Activated CD4-positive, alpha-beta T cell treated with anti-CD3 and anti-CD28 coated beads, Interleukin-2, amount 50 U/mL, for 48 hours (primary cell): Measurements from ENCODE around the gene NFKBIB.
A peak's percentile ranks its signal among the peaks of the same experiment; 100 is the strongest.
"Not testable (repeated sequence)": the region's sequence is repeated elsewhere in the genome, so short reads cannot be mapped to it uniquely, and the experiment has no call there.

ENCODE experiments used
- DNase-seq, 2 experiments: peaks; one replicate each; pipeline ENCODE4 v3.0.0-alpha.2; 2020

Gene NFKBIB

DNA sequence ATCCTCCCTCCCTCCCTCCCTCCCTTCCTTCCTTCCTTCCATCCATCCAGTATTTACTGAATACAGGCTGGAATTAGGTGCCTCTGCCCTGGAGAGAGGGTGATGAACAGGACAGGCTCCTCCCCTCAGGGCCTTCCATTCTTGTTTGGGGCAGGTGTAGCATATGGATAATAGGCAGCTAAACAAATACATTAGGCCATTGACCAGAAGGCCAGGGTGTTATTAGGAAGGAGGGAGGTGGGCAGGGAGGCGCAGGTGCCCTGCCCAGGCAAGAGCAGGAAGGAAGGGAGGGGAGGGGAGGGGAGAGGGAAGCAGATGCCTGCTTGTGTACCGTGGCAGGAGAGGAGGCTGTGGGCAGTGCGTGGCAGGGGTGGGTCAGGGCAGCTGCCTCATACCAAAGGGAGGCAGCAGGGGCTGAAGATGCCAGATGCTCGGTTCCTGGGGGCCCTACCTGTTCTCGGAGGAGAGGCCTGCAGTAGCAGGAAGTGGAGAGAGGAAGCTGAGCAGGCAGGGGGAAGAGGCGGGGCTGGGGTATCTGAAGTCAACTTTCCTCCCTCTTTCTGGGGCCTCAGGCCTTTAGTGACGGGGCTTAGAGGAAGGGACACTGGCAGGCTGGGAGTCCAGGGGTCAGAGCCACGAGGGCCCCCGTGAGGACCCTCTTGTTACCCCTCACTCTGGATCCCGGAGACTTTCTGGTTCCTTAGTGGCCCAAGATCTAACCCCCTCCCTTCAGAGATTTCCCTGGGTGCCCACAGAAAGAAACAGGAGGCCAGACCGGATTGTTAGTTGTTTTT, 21.8 kb upstream of the NFKBIB start, which contains the start of gene RINL:
Gene RINL, minus strand, starts transcription at position 495 of the 794 bp plus-strand sequence. CDS start 1,533 bp downstream, outside the sequence.
- DNase-seq, result peak; percentile 71 to 79

DNA sequence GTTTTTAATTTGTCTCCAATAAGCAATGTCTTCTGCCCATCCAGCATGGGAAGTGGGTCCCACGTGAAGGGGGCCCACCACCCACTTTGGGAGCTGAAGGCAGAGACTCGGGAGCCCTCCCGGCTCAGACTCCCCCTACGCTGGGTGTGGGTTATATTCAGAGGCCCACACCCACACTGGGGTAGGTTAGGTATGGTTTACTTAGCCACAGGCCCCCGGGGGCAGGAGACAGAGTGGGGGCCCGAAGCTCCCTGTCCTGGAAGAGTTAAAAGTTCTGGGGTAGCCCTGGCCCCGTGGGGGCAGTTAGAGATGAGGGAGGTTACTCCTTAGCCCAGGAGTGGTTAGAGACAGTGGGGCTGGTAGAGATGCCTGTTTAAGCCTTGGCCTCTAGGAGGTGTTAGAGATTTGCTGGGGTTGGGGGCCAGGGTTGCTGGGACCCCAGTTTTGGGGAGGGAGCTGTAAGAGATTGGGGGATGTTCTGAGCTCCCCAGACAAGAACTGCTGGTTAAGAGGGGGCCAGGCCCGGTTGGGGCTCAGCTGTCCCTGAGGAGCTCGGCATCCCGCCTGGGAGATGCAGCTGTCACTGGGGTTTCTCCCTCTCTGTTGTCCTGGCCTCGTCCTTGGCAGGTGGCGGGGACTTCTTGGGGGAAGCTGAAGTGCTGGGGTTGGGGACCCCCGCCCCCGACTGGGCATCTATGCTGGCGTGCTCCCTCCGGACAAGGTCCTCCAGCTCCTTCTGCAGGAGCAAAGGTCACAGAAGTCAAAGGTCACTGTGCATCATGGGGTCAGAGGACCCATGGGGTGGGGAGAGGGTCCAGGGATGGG, 21.0 kb upstream of the NFKBIB start:
- DNase-seq, result no peak

DNA sequence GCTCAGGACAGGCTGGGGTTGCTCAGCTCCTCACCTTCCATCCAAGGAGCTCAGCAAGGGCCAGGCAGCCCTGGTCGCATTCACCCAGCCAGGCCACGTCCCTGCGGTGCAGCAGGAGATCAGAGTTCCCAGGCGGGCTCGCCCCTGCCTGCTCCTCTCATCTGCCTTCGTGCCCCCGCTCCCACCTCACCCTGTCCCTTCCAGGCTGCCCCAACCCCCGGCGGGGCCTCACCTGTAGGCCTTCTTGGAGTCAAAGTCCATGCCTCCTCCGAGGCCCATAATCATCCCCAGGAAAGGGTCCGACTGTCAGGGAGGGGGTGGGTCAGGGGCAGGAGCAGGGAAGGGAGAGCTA, 20.4 kb upstream of the NFKBIB start:
- DNase-seq, result no peak

DNA sequence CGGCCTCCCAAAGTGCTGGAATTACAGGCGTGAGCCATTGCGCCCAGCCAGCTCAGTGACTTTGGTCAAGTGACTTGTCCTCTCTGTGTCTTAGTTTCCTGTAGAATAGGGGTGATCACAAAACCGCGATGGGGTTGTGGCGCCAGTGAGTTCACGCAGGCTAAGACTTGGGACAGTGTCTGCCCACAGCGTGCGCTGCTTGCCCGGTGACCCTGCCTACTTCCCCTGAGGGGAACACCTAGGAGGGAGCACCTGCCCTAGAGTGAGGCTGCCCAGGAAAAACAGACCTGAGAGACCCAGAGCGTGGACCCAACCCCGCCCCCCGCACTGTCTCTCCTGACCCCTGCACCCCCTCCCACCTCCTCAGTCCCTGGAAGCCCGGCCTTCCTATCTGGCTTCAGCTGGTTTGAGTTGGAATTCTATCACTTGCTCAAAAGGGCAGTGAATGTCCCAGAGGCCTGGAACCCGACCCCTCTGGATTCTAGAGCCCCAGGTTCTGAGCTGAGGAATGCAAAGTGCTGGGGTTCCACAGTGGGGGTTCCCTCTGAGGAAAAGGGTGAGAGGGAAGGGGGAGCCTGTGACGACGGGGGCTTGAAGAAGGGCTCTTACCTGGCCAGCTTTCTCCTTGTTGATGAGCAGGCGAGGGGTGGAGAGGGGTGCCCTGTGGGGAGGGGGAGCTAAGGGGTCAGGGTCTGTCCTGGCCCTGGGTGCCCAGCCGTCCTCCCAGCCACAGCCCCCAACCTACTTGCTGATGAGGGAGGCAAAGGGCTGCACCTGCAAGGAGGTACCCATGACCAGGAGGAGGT, 19.5 kb upstream of the NFKBIB start:
- DNase-seq, result no peak

DNA sequence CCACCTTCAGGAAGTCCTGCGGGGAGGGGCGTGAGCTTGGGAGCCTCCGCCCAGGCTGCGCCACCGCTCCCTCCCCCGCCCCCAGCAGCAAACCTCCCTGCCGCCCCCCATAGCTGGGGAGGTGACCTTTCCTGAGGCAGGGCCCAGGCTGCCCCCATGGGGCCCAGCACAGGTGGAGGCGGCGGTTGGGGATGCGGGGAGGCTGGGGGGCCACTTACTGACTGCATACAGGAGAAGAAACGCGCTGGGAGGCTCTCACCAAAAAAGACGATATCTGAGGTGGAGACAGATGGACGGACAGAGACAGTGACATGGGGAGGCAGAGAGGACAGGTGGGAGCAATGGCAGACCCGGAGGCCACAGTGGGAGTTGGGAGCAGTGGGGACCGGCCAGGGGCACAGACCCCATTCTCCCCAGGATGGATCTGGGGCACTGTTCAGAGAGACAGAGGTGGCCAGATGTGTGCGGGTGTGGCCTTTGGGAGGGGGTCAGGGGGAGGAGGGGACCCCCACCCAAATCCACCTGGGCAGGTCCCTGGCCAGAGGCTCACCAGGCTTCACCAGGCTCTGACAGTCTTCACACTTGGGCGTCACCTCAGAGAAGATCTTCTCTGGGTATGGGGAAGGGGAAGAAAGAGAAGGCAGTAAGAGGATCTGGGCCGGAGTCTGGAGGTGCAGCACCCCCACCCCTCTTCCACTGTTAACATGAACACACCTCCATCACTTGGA, 18.7 kb upstream of the NFKBIB start:
- no peak for DNase-seq

DNA sequence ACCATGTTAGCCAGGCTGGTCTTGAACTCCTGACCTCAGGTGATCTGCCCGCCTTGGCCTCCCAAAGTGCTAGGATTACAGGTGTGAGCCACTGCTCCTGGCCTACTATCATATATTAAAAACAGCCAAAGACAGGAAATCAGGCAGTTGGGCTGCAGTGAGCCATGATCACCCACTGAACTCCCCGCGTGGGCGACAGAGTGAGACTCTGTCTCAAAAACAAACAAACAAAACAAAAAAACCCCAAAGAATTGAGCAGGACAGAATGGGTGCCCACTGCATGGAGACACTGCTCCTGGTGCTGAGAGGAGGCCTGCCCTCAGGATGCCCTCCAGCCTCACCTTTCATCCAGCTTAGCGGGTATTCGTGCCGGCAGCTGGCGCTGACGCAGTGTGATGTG, 16.5 kb upstream of the NFKBIB start:
- no peak for DNase-seq

DNA sequence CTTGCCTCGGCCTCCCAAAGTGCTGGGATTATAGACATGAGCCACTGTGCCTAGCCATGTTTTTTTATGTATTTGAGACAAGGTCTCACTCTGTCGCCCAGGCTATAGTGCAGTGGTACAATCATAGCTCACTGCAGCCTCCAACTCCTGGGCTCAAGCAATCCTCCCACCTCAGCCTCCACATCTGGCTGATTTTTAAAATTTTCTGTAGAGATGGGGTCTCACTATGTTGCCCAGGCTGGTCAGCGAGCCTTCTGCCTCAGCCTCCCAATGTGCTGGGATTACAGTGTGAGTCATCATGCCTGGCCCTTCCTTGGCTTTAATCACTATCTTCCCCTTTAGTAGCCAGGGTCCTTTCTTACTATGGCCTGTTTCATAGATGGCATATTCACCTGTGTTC, 15.1 kb upstream of the NFKBIB start:
- DNase-seq, result not testable (repeated sequence)

DNA sequence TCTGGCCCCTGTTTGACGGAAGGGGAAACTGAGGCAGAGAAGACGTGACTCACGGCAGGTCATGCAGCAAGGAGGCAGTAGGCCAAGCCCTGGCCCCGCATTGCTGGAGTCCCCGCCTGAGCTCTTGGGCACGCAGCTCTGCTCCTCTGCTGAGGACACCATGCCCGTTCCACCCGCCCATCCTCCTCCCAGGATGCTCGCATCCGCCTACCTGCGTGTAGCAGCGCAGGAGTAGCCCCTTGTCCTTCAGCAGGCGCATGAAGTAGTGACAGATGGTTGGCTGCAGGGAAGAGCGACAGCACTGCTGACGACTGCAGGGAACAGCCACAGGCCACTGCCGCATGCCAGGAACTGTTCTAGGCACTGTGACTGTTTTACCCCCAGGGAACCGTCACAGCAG, 10.9 kb upstream of the NFKBIB start:
- DNase-seq, result no peak

DNA sequence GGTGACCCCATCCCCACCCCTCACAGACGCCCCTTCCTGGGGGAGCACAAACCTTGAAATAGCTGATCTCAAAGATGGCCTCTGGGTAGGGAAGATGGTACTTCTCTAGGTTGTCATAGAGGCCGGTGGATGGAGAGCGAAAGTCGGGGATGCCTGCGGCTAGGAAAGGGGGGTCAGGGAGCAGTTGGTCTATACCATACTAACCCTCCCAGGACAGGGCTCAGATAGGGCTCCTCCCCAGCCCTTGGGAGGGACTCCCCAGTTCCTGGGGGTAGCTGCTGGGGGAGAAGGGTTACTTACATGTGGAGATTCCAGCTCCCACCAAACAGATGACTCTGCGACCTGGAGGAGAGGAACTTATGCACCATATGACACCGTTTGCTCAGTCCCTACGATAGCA, 10.0 kb upstream of the NFKBIB start:
- no peak for DNase-seq

DNA sequence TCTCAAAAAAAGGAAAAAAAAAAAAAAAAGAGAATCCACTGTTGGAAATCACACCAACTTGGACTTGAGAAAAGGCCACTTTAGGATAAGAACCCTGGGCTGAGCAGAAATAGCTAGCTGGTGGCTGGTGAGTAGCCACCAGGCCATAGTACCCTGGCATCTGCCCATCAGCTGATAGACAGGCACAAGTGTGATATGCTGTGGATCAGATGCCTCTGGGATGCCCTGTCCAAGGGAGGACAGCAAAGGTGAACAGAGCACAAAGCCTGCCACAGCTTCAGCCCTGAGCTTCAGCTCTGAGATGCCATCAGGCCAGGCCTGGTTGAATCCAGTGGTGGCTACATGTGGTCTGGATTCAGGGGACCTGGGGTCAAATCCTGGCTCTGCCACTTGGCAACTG, 9.1 kb upstream of the NFKBIB start:
- no peak for DNase-seq

DNA sequence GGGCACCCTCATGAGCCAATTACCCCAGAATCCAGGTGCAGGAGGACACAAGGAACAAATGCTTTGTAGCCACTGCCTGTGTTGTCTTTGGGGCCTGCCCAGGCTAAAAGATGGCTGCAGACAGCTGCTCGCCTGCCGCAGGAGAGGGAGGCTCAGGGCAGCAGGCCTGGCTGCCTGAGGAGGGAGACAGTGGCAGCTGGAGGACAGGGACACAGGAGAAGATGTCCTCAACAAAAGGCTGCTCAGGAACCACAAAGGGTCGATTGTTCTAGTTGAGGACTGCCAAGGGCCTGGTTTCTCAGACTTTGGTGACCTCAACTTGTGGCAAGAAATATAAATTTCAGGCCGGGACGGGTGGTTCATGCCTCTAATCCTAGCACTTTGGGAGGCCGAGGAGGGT, 8.0 kb upstream of the NFKBIB start:
- DNase-seq, result no peak

DNA sequence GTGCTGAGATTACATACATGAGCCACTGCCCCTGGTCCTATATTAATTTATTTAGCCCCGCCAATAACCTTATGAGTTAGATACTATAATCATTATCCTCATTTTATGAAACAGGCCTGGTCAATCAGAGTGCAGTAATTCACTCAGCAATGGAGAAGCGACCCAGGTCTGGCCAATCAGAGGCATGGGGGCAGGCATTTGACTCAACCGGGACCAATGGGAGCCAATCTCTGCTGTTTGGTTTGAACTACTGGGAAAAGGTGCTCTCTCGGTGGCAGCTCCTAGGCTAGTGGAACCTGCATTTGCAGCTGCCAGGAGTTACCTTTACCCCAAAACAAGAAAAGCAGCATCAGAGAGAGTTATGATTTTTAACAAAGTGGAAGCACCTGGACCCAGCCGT, 6.9 kb upstream of the NFKBIB start:
- no peak for DNase-seq

DNA sequence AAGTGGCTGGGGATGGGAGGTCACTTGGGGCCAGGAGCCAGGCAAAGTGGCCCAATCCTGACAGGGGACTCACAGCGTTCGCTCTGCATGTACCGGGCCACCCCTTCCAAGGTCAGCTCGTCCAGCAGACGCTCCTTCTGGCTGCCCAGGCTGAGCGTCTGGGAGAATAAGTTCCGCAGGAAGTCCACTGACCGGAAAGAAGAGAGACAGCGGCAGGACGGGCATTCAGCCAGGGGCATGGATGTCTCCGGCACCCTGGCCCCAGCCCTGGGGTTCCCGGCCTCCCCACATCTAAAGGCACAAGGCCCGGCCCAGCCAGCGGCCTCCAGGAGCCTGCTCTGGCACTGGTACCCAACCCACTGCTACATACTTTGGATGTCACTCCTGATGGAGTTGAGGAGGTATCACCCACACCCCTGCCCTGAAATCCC, 6.4 kb upstream of the NFKBIB start:
- DNase-seq, result no peak

DNA sequence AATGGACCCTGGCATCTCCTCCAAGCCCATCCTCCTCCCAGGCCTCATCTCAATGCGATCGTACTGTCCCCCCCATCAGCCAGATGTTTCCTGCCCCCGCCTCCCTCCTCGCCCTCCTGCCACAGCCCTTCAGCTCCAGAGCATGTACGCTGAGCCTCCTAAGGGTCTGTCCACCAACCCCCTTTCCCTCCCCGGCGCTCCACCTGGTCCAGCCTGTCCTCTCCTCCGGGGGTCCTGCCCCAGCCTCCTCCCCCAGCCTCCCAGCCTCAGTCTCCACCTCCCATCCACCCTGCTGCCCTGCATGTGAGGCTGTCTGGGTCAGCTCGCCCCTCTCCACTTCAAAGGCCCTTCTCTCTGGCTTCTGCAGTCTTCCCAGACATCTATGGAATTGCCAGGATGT, 4.8 kb upstream of the NFKBIB start:
- DNase-seq, result no peak

DNA sequence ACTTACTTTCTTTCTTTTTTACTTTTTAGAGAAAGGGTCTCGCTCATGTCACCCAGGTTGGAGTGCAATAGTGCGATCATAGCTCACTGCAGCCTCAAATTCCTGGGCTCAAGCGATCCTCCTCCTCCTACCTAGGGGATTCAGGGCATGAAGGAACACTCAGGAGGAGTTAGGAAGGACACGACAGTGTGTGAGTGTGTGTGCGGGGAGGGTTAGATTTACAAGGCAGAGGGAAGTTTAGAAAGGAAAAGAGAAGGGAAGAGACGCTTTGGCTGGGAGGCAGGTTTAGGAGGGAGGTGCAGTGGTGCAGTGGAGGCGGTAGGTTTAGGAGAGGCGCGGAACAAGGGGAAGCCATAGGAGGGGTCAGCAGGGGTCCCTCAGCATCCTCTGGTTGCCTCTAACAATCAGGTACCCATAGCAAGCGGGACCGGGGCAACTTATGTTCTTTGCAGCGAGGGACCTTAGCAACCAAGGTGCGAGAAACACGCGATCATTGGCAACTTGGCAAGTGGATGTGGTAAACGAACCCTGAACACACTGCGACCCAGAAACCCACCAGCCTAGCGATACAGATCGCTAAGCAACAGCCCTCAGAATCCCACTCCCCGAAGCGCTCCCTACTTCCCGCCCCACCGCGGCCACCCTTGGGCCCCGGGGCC, 852 bp upstream of the NFKBIB start:
- DNase-seq, result no peak

DNA sequence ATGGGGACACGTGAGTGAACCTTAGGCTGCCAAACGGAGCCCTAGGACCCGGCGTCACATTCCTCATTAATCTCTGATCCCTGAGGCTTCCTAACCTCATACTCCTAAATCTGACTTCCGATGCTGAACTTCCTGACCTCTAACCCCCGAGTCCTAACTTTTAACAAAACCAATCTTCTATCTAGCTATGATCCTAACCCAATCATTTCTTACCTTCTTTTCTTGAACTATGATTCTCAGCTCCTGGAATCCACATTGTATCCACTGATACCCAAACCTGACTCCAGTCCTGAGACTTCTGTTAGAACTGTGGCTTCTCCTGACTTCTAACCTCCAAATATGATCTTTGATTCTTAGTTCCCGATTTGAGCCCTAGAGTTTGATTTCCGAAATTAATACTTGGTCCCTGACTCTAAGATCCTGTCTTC, 447 bp downstream of the NFKBIB start:
- DNase-seq, result no peak

DNA sequence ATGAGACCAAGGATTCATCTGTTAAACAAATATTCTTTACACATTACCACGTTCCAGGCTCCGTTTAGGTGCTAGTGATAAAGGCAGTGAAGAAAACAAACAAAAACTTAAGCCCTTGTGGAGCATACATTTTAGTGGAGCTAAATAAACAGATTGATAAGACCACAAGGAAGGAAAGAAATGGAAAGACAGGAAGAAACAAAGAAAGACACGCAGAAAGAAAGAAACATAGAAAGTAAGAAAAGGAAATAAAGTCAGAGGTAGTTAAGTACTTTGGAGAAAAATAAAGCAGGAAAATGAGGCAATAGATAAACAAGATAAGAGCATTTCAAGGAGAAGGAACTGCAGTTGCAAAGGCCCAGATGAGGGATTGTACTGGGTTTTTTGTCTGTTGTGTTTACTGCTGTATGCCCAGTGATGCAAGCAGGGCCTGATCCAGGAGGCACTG, 998 bp downstream of the NFKBIB start:
- no peak for DNase-seq

DNA sequence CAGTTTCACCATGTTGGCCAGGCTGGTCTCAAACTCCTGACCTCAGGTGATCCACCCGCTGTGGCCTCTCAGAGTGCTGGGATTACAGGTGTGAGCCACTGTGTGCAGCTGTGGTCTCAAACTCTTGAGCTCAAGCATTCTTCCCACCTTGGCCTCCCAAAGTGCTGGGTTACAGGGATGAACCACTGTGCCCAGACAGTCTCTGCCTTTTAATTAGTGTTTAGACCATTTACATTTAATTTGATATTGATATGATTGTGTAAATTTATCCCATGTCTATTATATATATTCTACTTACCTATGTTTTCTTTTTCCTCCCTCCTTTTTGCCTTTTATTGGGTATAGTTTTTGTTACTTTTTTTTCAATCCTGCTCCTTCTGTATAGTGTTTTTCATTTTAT, 1.9 kb downstream of the NFKBIB start:
- DNase-seq, result no peak

DNA sequence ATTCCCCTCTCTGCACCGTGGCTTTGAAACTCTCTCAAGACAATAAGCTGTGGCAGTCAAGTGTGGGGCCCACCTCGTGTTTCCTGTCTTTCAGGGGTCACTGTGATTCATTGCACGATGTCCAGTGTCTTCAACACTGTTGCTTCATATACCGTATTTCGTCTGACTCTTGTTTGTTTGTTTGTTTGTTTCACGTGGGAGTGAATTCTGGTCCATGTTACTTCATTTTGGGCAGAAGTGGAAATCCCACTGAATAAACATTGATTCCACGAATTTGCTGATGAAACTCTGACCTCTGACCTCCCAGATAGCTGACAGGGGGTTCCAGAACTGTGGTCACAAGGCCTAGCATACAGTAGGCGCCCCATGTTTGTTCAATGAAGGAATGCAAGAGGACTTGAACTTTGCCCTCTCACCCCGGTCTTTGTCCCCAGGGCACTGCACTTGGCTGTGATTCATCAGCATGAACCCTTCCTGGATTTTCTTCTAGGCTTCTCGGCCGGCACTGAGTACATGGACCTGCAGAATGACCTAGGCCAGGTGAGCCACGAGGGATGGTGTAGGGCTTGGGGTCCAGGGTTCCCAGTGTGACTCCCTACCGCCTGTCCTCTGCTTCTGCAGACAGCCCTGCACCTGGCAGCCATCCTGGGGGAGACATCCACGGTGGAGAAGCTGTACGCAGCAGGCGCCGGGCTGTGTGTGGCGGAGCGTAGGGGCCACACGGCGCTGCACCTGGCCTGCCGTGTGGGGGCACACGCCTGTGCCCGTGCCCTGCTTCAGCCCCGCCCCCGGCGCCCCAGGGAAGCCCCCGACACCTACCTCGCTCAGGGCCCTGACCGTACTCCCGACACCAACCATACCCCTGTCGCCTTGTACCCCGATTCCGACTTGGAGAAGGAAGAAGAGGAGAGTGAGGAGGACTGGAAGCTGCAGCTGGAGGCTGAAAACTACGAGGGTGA, 5.1 kb downstream of the NFKBIB start:
- no peak for DNase-seq

DNA sequence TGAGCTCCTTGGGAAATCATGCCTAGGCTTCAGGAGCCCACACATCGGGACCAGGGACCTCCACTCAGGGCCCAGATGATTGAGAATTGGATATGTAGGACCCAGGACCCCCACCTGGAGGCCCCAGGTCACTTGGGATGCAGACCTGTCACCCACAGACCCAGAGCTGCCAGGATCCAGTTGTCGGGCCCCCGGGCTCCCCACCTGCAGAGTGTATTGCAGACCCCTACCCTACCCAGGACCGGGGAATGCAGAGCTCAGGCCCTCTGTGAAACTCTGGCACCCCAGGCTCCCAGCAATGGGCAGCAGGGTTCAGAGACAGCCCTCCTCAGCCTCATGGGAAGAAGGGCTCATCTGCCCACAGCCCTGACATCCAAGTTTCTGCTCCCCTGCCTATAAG, 5.9 kb downstream of the NFKBIB start:
- DNase-seq, result no peak

DNA sequence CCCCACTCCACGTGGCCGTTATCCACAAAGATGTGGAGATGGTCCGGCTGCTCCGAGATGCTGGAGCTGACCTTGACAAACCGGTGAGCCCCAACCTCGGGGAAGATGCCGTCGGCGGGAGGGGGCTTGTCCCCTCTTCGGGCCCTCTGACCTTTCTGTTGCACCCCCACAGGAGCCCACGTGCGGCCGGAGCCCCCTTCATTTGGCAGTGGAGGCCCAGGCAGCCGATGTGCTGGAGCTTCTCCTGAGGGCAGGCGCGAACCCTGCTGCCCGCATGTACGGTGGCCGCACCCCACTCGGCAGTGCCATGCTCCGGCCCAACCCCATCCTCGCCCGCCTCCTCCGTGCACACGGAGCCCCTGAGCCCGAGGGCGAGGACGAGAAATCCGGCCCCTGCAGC, 7.5 kb downstream of the NFKBIB start:
- no peak for DNase-seq
